Ecto neural progenitor cell (in vitro differentiated cells): ENCODE measurements around the gene FMN1.

Experiments used
- DNase-seq: peaks from one replicate; pipeline ENCODE4 v3.0.0-alpha.2; 2018; ENCODE audit warnings: low spot score

The FMN1 gene

GRCh38 chr15:33009603-33010002, 184.9 kb downstream of the FMN1 start:
- DNase-seq, result no peak

- no peak for DNase-seq
These were observed 185.5 kb downstream of the FMN1 start for GRCh38 chr15:33009026-33009425.

- no peak for DNase-seq
These were observed 186.1 kb downstream of the FMN1 start for GRCh38 chr15:33008284-33008995.

- DNase-seq, result no peak
These were observed 187.1 kb downstream of the FMN1 start for GRCh38 chr15:33007303-33007855.

- DNase-seq, result no peak
These were observed 188.9 kb downstream of the FMN1 start for GRCh38 chr15:33005582-33005981.

GRCh38 chr15:33001926-33002325, 192.6 kb downstream of the FMN1 start:
- DNase-seq, result no peak

GRCh38 chr15:32998979-32999672, 195.4 kb downstream of the FMN1 start:
- DNase-seq, result no peak

GRCh38 chr15:32998182-32998581, 196.3 kb downstream of the FMN1 start:
- DNase-seq, result no peak

GRCh38 chr15:32994810-32995424, 199.6 kb downstream of the FMN1 start:
- no peak for DNase-seq

- DNase-seq, result no peak
These were observed 201.2 kb downstream of the FMN1 start for GRCh38 chr15:32993285-32993684.

GRCh38 chr15:32991619-32992111, 202.8 kb downstream of the FMN1 start:
- DNase-seq, result no peak

GRCh38 chr15:32990071-32990470, 204.4 kb downstream of the FMN1 start:
- DNase-seq, result no peak

- DNase-seq, result no peak
These were observed 207.4 kb downstream of the FMN1 start for GRCh38 chr15:32987067-32987466.

GRCh38 chr15:32986147-32986546, 208.4 kb downstream of the FMN1 start:
- no peak for DNase-seq

- no peak for DNase-seq
These were observed 210.8 kb downstream of the FMN1 start for GRCh38 chr15:32983679-32984078.

GRCh38 chr15:32982001-32982400, 212.5 kb downstream of the FMN1 start:
- no peak for DNase-seq

- no peak for DNase-seq
These were observed 213.0 kb downstream of the FMN1 start for GRCh38 chr15:32981536-32981935.

- DNase-seq, result no peak
These were observed 214.8 kb downstream of the FMN1 start for GRCh38 chr15:32979710-32980109.

- DNase-seq, result no peak
These were observed 217.0 kb downstream of the FMN1 start for GRCh38 chr15:32977506-32977905.

GRCh38 chr15:32974691-32975090, 219.8 kb downstream of the FMN1 start:
- DNase-seq, result no peak

GRCh38 chr15:32972686-32973085, 221.8 kb downstream of the FMN1 start:
- DNase-seq, result no peak

- DNase-seq, result no peak
These were observed 223.7 kb downstream of the FMN1 start for GRCh38 chr15:32970847-32971246.

- DNase-seq, result no peak
These were observed 227.0 kb downstream of the FMN1 start for GRCh38 chr15:32967521-32967920.
